ENCODE results near the gene APOOL.

APOOL gene

GRCh38 chrX:85003655-85004244, at the start of gene APOOL (continued):
- TF ChIP-seq ZNF280D (tag by site-specific recombination; IDR thresholded peaks at IDR 0.05) = 0 out of 2 replicates have a peak, but pooled peaks have one; percentile 50
- 0 out of 2 replicates have a peak, but pooled peaks have one; percentile 20 for TF ChIP-seq SP7 (tag by site-specific recombination; IDR thresholded peaks at IDR 0.05)
- no peak for TF ChIP-seq TSHZ1 (tag by site-specific recombination; IDR thresholded peaks at IDR 0.05; ENCODE audit: borderline replicate concordance)
- 0 out of 2 replicates have a peak, but pooled peaks have one; percentile 21 for TF ChIP-seq MZF1 (tag by site-specific recombination; IDR thresholded peaks at IDR 0.05; ENCODE audit: borderline replicate concordance)
- peak; percentile 39; the same call in 1 of the 2 replicates for TF ChIP-seq KLF10 (tag by site-specific recombination; IDR thresholded peaks at IDR 0.05)
- peak; percentile 99 for TF ChIP-seq ZNF580 (tag by site-specific recombination; IDR thresholded peaks at IDR 0.05)
- TF ChIP-seq ZNF335 (tag by site-specific recombination; conservative IDR thresholded peaks at IDR 0.05) = 0 out of 2 replicates have a peak, but pooled peaks have one; percentile 14
- peak; percentile 64 for TF ChIP-seq SP2 (tag by site-specific recombination; IDR thresholded peaks at IDR 0.05)

GRCh38 chrX:84956304-84956703, 47.4 kb upstream of the APOOL start:
- Histone ChIP-seq H3K4me3 (ENCODE audit: low read depth, low read length) (no peak overlapping the region), H3K4me1 (ENCODE audit: control insufficient read depth, insufficient read depth, low read length) (no peaks in the 10 kb centered on the region), H3K27ac (ENCODE audit: extremely low read depth, low read depth, low read length) (no peak overlapping the region), H3K9me3 (ENCODE audit: control insufficient read depth, insufficient read depth, low read depth, low read length) (no peaks in the 10 kb centered on the region), H3K36me3 (ENCODE audit: control insufficient read depth in 2 of 2, insufficient read depth in 1 of 2, low read length in 2 of 2) (no peaks in the 10 kb centered on the region)
- TF ChIP-seq PRDM10 (tag by site-specific recombination; IDR thresholded peaks at IDR 0.05) = no peak
- TF ChIP-seq ZSCAN23 (tag by site-specific recombination; IDR thresholded peaks at IDR 0.05) = no peak
- ChIA-PET CTCF (no interaction called here), POLR2A (no interaction called here)

GRCh38 chrX:84974803-84975202, 28.9 kb upstream of the APOOL start:
- CTCF ChIA-PET = interaction anchor here (0.6 kb wide), 1 partner anchor 134 kb away, joined by 3 read pairs; no protein-coding TSS in a partner anchor
- Histone ChIP-seq H3K27ac (ENCODE audit: extremely low read depth, low read depth, low read length) (no peak overlapping the region), H3K4me1 (ENCODE audit: control insufficient read depth, insufficient read depth, low read length) (no peaks in the 10 kb centered on the region), H3K36me3 (ENCODE audit: control insufficient read depth in 2 of 2, insufficient read depth in 1 of 2, low read length in 2 of 2) (no peaks in the 10 kb centered on the region), H3K4me3 (ENCODE audit: low read depth, low read length) (no peak overlapping the region), H3K9me3 (ENCODE audit: control insufficient read depth, insufficient read depth, low read depth, low read length) (peaks cover 6% of the 10 kb centered on the region)
- POLR2A ChIA-PET = no interaction called here
- TF ChIP-seq MEIS1 (CRISPR knock-in tag; IDR thresholded peaks at IDR 0.05; ENCODE audit: borderline replicate concordance) (no peak), SCRT2 (tag by site-specific recombination; IDR thresholded peaks at IDR 0.05) (no peak), ZNF24 (tag by site-specific recombination; IDR thresholded peaks at IDR 0.05) (no peak), HOXC10 (CRISPR knock-in tag; IDR thresholded peaks at IDR 0.05) (no peak), ELK4 (IDR thresholded peaks at IDR 0.05; ENCODE audit: borderline replicate concordance, low read depth, low read length) (no peak), ZNF280D (tag by site-specific recombination; IDR thresholded peaks at IDR 0.05) (no peak), SP2 (tag by site-specific recombination; IDR thresholded peaks at IDR 0.05) (no peak), TCF7L2 (IDR thresholded peaks at IDR 0.05; ENCODE audit: borderline replicate concordance, low read depth, low read length) (no peak), ZNF223 (tag by site-specific recombination; IDR thresholded peaks at IDR 0.05) (no peak)

Data from HEK293 (cell line).